Activated naive CD8-positive, alpha-beta T cell treated with anti-CD3 and anti-CD28 coated beads, Interleukin-2, amount 10 ng/mL, durations not matched to agents 7 days and 5 days (primary cell): ENCODE measurements around the gene PLEKHG4. TPM values are rescaled to one million over a fixed set of nuclear protein-coding genes. Genes with fewer than 3 reads are reported as not detected.

Experiments
- ATAC-seq: fragments of 150-1000 bp; cut with Tn5 transposase; one replicate; pipeline ENCODE4 v1.10.0; 2021; ENCODE audit warnings: low read depth, moderate library complexity
- POLR2A ChIA-PET: fragments of 350-600 bp; sonication (Branson Sonifier 250); formaldehyde crosslinking; loops from one replicate; lab custom pipeline; 2021; ENCODE audit warnings: antibody characterized with exemption; lab: Charles Lee
- DNase-seq: peaks from one replicate; pipeline ENCODE4 v3.0.0; 2021
- H3K27ac Mint-ChIP-seq: one replicate; pipeline ENCODE4 v1.8.0; 2022; ENCODE audit warnings: mild to moderate bottlenecking, mixed read lengths
- H3K27me3 Mint-ChIP-seq: one replicate; pipeline ENCODE4 v1.8.0; 2022; ENCODE audit warnings: mild to moderate bottlenecking, moderate library complexity, mixed read lengths
- H3K36me3 Mint-ChIP-seq: one replicate; pipeline ENCODE4 v1.8.0; 2021; ENCODE audit warnings: mild to moderate bottlenecking, mixed read lengths
- H3K4me1 Mint-ChIP-seq: one replicate; pipeline ENCODE4 v1.8.0; 2021; ENCODE audit warnings: mixed read lengths
- H3K4me3 Mint-ChIP-seq: one replicate; pipeline ENCODE4 v1.8.0; 2022; ENCODE audit warnings: mild to moderate bottlenecking, moderate library complexity, mixed read lengths
- H3K9me3 Mint-ChIP-seq: one replicate; pipeline ENCODE4 v1.8.0; 2021; ENCODE audit warnings: mixed read lengths
- total RNA-seq, 2 experiments: library from RNA; stranded (reverse); gene quantifications; one replicate each; pipeline ENCODE4 v1.2.3, GENCODE V29; 2021

PLEKHG4 gene, protein sequence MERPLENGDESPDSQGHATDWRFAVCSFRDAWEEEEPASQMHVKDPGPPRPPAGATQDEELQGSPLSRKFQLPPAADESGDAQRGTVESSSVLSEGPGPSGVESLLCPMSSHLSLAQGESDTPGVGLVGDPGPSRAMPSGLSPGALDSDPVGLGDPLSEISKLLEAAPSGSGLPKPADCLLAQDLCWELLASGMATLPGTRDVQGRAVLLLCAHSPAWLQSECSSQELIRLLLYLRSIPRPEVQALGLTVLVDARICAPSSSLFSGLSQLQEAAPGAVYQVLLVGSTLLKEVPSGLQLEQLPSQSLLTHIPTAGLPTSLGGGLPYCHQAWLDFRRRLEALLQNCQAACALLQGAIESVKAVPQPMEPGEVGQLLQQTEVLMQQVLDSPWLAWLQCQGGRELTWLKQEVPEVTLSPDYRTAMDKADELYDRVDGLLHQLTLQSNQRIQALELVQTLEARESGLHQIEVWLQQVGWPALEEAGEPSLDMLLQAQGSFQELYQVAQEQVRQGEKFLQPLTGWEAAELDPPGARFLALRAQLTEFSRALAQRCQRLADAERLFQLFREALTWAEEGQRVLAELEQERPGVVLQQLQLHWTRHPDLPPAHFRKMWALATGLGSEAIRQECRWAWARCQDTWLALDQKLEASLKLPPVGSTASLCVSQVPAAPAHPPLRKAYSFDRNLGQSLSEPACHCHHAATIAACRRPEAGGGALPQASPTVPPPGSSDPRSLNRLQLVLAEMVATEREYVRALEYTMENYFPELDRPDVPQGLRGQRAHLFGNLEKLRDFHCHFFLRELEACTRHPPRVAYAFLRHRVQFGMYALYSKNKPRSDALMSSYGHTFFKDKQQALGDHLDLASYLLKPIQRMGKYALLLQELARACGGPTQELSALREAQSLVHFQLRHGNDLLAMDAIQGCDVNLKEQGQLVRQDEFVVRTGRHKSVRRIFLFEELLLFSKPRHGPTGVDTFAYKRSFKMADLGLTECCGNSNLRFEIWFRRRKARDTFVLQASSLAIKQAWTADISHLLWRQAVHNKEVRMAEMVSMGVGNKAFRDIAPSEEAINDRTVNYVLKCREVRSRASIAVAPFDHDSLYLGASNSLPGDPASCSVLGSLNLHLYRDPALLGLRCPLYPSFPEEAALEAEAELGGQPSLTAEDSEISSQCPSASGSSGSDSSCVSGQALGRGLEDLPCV
- 10 to 100 TPM; 15.7 to 18.2 TPM for total RNA-seq

DNA sequence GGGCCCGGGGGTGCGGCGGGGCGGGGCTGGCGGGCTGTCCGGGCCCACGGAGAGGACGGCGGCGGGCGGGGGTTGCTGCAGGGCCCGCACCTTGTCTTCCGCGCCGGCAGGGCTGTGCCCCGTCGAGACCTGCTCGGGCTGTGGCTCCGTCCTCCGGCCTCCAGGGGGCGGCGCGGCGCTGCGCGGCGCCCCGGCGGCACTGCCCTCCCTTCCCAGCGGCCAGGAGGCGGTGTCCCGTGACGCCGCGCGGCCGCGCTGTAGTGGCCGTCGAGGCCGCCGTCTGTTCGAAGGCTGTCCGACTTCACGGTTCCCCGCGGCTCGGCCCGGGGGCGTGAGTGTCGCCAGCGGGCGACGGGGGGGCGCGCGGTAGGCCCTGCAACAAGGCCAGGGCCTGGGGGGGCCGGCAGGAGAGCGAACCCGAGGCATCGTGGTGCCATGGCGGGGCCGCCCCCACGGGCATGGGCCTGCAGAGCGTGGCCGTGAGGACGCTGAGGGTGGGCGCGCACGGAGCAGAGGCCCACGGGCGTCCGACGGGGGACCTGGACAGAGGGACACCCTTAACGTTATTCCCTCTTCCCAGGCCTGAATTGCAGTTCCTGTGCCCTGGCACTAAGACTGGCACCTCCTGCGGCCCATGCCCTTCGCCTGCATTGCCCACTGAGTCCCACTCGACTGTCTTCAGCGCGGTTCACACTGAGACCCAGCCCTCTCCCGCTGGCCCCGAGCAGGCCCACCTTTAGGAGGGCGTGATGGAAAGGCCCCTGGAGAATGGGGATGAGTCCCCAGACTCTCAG, at the start of gene PLEKHG4:
TSS of gene PLEKHG4 (plus strand) at position 237 of the 794 bp plus-strand sequence. CDS start at position 750, 513 bp downstream.
- no peaks in the 10 kb centered on the region for H3K27me3 Mint-ChIP-seq
- peak; percentile 96 for ATAC-seq
- H3K27ac Mint-ChIP-seq = peak within 1 kb of the TSS; percentile 81
- peak within 1 kb of the TSS; percentile 88 for H3K4me3 Mint-ChIP-seq
- POLR2A ChIA-PET = interaction anchor here (1.0 to 1.8 kb wide), 4 partner anchors 10 to 35 kb away, joined by 3 to 6 read pairs (median 4); partner anchors contain the start of gene FHOD1
- no peaks in the 10 kb centered on the region for H3K9me3 Mint-ChIP-seq
- H3K36me3 Mint-ChIP-seq = peaks cover 6% of the 10 kb centered on the region
- peaks cover 12% of the 10 kb centered on the region for H3K4me1 Mint-ChIP-seq
- peak; percentile 88 for DNase-seq

DNA sequence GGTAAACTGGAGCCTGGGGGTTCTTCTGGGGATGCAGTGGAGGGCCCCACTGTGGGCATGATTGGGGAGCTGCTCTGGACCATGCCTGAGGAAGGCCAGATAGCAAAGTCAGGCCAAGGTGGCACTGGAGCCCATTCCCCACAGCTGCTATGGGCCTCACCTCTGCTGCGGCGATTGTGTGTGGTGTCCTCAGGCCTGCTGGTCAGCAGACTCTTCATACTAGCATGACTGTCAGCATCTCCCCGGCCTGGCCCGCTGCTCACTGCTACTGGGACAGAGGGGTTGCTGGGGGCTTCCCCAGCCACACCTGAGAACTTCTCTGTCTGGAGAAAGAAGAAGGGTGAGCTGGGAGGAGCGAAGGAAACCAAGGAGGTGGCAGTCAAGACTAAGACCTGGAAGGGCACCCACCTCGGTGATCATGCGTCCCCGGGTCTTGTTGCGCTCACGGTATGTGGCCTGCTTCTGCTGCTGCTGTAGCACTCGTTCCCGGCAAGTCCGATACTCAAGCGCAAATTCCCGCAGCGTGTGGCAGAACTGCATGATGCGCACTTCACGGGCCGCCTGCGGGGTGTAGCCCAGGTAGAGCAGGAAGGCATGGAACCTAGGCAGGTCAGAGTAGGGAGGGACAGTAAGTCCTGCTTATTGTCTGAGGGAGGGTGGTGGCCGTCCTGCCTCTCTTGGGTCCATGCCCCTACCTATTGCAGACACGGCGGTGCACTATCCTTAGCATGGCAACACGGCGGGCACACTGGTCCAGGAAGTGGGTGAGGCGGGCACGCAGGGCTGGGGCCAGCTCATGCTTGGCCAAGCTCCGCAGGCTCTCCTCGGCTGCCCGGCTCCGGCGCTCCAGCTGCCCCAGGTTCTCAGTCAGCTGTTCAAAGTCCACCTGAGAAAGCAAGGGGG, 49.2 kb upstream of the PLEKHG4 start:
- no peak for ATAC-seq
- H3K36me3 Mint-ChIP-seq = peaks cover 11% of the 10 kb centered on the region
- no peak for DNase-seq
- H3K4me3 Mint-ChIP-seq = no peak overlapping the region
- H3K27me3 Mint-ChIP-seq = no peaks in the 10 kb centered on the region
- POLR2A ChIA-PET = interaction anchor here (10.3 kb wide), 1 partner anchor 16 kb away, joined by 130 read pairs; the partner anchor contains the start of genes FHOD1 and SLC9A5
- H3K4me1 Mint-ChIP-seq = peaks cover 20% of the 10 kb centered on the region
- no peaks in the 10 kb centered on the region for H3K9me3 Mint-ChIP-seq
- H3K27ac Mint-ChIP-seq = no peak overlapping the region

DNA sequence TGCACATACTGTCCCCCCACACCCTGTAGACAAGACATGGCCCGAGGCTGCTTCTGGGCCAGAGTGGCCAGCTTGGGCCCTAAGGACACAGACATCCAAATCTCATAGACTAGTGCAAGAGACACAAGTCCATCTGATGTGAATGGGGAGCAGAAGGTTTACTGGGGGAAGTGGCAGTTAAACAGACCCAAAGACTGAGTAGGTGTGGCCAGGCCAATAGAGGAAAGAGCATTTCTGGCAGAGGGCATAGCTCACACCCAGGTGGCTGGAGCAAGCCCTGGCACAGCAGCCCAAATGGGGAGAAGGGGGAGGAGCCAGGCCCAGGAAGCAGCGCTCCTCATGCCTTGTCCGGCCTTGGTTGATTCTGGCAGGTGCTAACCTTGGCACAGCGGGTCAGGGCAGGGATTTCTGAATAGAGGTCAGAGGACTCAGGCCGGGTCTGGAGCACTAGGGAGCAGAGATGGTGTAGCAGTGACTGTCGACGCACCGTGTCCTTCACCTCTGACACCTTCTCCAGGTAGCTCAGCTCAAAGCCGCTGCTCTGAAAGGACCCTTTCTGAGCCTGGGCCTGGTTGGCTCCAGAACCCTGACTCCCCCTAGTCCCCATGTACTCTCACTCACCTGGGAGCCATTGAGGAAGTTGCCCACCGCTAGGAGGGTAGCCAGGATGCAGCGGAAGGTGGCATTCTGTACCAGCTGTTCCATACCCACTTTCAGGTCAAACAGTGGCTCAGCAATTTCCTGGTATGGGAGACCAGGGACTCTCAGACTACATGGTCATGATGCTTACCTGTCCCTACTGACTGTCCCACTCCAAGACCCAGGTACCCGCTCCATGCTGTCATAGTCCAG, 48.3 kb upstream of the PLEKHG4 start:
- no peak overlapping the region for H3K4me3 Mint-ChIP-seq
- POLR2A ChIA-PET = interaction anchor here (10.3 kb wide), 1 partner anchor 15 kb away, joined by 130 read pairs; the partner anchor contains the start of genes FHOD1 and SLC9A5
- peak overlapping the region; percentile 14 for H3K27ac Mint-ChIP-seq
- no peaks in the 10 kb centered on the region for H3K9me3 Mint-ChIP-seq
- peaks cover 12% of the 10 kb centered on the region for H3K4me1 Mint-ChIP-seq
- DNase-seq (no peak), ATAC-seq (no peak)
- no peaks in the 10 kb centered on the region for H3K27me3 Mint-ChIP-seq
- H3K36me3 Mint-ChIP-seq = peaks cover 12% of the 10 kb centered on the region

DNA sequence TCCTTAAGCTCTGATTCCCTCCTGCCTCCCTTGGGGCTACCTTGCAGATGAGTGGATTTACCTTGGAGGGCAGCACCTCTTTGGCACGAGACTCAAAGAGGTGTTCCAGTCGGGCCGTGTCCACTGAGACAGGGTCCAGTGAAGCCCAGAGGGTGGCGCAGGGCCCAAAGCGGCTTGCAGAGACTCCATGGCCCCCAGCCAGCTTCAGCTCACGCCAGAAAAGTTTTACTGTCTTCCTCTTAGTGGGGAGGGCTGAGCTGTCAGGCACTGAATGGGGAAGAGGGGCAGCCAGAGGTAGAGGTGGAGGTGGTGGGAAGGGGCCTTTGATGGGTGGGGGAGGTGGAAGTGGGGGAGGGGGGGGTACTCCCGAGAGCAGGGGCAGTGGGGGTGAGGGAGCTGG, 45.7 kb upstream of the PLEKHG4 start:
- Mint-ChIP-seq H3K9me3 (no peaks in the 10 kb centered on the region), H3K27me3 (no peaks in the 10 kb centered on the region), H3K27ac (no peak overlapping the region), H3K4me3 (no peak overlapping the region), H3K36me3 (peaks cover 24% of the 10 kb centered on the region), H3K4me1 (peaks cover 12% of the 10 kb centered on the region)
- POLR2A ChIA-PET = interaction anchor here (1.1 to 3.6 kb wide), 2 partner anchors 11 to 14 kb away, joined by 3 to 17 read pairs; partner anchors contain the start of gene FHOD1
- ATAC-seq (no peak), DNase-seq (no peak)

DNA sequence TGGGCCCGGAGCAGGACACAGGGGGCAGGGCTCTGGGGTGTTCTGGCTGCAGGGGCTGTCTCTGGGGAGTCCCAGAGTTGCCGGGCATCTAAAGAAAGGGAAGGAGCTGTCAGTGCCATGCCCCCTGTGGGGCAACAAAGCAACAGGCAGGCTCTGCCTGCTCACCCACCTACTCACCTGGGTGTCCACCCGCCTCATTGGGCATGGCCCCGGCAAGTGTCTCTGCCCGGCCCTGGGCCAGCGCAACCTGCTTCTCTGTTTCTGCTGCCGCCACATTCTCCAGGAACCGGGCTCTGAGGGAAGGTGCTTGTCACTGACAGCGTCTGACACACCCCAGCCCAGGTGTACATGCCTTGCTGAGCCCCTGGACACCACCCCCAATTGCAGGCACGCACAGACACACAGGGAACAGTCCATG, 45.1 kb upstream of the PLEKHG4 start:
- no peak overlapping the region for H3K4me3 Mint-ChIP-seq
- H3K27ac Mint-ChIP-seq = no peak overlapping the region
- H3K4me1 Mint-ChIP-seq = peaks cover 12% of the 10 kb centered on the region
- no peaks in the 10 kb centered on the region for H3K27me3 Mint-ChIP-seq
- DNase-seq (no peak), ATAC-seq (no peak)
- H3K9me3 Mint-ChIP-seq = no peaks in the 10 kb centered on the region
- peaks cover 24% of the 10 kb centered on the region for H3K36me3 Mint-ChIP-seq
- POLR2A ChIA-PET = interaction anchor here (1.1 to 3.6 kb wide), 2 partner anchors 10 to 13 kb away, joined by 3 to 17 read pairs; partner anchors contain the start of gene FHOD1

DNA sequence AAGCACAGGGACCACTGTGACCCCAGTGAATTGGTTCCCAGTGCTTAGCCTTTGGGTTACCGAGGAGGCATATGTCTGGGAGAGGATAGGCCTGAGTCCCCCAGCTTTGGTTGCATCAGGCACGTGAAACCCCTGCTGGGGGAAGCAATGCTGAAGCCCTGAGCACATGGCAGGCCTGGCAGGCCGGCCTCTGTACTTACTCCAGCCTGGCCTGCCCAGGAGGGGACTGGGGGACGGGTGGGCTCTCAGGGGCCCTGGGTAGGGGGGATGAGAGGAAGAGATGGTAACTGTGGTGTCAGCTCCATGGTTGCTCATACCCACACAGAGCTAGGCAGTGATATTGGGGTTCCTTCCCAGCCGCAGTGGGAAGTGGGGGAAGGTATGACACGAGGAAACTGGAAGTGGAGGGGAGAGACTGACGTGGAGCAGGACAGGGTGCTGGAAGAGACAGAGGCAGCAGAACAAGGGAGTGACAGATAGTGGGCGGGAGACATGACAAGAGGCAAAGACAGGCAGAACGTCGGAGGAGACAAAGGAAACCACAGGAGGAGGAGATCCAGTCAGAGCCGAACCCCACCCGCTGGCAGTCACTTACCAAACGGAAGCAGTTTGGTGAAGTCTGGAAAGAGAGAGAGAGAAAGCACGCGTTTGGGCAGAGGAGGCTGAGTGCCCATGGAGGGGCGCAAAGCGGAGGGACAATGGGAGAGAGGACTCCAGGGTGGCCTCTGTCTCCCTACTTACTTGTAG, 43.3 kb upstream of the PLEKHG4 start:
- Mint-ChIP-seq H3K4me3 (no peak overlapping the region), H3K4me1 (peaks cover 15% of the 10 kb centered on the region), H3K27me3 (no peaks in the 10 kb centered on the region), H3K27ac (peak overlapping the region; percentile 44), H3K36me3 (peaks cover 24% of the 10 kb centered on the region), H3K9me3 (no peaks in the 10 kb centered on the region)
- POLR2A ChIA-PET = interaction anchor here (1.0 to 3.6 kb wide), 3 partner anchors 9 to 12 kb away, joined by 3 to 17 read pairs (median 3); partner anchors contain the start of genes FHOD1 and TMEM208
- peak; percentile 12 for ATAC-seq
- no peak for DNase-seq

DNA sequence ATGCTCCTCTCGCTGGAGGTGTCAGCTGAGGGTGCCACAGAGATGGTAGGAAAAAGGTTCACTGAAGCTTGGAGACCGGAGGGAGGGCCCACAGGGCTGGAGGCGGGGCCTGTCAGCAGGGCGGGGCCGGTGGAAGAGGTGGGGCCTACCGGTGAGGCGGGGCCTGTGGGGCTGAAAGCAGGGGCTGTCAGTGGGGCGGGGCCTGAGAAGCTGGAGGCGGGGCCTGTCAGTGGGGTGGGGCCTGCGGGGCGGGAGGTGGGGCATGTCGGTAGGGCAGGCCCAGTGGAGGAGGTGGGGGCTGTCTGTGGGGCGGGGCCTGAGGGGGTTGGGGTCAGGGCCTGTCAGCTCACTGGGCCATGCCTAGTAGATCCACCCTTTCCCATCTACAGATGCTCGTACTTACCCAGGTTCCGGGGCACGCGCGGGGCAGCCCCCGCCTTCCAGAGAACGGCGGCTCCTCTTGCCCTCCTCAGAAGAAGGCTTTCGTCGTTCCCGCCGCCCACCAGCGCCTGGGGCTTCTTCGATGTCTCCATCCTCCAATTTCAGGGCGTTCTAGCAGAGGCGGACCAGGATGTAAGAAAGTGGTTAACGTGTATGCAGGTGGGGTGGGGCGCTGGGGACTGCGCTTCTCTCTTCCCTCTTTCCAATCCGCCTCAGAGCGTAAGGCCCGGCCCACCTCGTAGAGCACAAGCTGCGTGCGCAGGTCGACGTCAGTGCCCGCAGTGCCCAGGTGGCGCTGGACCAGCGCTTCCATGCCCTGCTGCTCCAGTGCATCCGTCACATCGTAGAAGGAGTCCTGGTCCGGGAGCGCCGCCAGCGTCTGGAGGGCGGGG, 42.6 kb upstream of the PLEKHG4 start:
- Mint-ChIP-seq H3K27ac (peak overlapping the region; percentile 44), H3K9me3 (no peaks in the 10 kb centered on the region), H3K27me3 (no peaks in the 10 kb centered on the region), H3K36me3 (peaks cover 26% of the 10 kb centered on the region), H3K4me1 (peaks cover 20% of the 10 kb centered on the region), H3K4me3 (no peak overlapping the region)
- ATAC-seq (peak; percentile 72), DNase-seq (peak; percentile 83)
- POLR2A ChIA-PET = interaction anchor here (0.6 to 3.6 kb wide), 4 partner anchors 8 to 27 kb away, joined by 3 to 17 read pairs (median 9); partner anchors contain the start of genes FHOD1 and TMEM208

DNA sequence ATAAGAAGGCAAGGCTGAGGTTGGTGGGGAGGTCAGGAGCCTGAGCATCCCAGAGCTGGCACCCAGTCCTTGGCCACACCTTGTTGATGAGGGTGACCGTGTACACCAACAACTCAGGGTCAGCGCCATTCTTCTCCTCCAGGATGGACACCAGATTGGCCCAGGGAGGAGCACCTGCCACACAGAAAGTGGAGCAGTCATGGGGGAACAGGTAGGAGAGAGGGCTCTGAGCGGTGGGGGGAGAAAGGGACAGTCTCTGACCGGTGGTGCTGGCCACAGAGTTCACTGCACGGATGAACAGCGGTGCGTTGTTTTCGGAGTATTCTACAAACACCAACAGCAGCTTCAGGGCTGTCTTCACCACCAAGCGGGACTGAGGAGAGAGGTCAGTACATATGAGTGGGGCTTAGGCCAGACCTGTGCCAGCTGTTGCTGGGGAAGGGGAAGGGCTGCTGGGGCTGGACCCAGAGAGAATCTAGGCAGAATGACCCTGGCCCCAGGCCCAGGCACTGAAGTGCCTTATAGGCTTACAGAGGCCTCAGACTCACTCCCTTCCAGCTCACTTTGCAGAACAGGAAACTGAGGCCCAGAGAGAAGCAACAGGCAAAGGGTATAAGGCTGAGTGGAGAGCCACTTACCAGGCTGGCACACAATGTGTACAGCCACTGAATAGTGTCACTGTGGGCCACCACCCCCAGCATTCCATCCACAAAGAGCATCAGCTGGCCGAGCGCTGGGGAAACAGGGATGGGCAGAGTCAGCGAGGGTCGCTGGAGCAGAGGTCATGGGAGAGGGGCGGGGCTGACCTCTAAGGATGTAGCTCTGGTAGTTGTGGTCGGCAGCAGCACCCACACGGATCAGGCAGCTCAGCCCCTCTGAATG, 41.7 kb upstream of the PLEKHG4 start:
- POLR2A ChIA-PET = interaction anchor here (1.2 to 3.2 kb wide), 2 partner anchors 11 to 28 kb away, joined by 3 to 14 read pairs; partner anchors contain the start of gene TMEM208
- no peak overlapping the region for H3K27ac Mint-ChIP-seq
- no peak for ATAC-seq
- no peak overlapping the region for H3K4me3 Mint-ChIP-seq
- H3K36me3 Mint-ChIP-seq = peaks cover 24% of the 10 kb centered on the region
- peaks cover 24% of the 10 kb centered on the region for H3K4me1 Mint-ChIP-seq
- H3K27me3 Mint-ChIP-seq = no peaks in the 10 kb centered on the region
- no peak for DNase-seq
- H3K9me3 Mint-ChIP-seq = no peaks in the 10 kb centered on the region

DNA sequence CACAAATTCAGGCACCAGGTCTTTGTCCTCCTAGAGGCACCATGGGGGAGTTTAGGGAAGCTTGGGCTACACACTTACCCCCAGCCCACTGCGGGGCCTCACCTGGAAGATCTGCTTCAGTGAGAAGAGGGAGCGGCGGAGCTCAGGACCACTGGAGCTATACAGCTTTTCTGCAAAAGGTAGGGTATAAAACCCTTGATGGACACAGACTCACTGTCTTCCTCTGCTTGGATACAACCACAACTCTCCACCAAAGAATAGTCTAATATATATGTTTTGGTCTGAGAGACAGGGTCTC, 41.1 kb upstream of the PLEKHG4 start:
- POLR2A ChIA-PET = interaction anchor here (3.2 kb wide), 1 partner anchor 11 kb away, joined by 14 read pairs; the partner anchor contains the start of gene TMEM208
- peaks cover 25% of the 10 kb centered on the region for H3K36me3 Mint-ChIP-seq
- no peaks in the 10 kb centered on the region for H3K9me3 Mint-ChIP-seq
- no peak overlapping the region for H3K27ac Mint-ChIP-seq
- no peaks in the 10 kb centered on the region for H3K27me3 Mint-ChIP-seq
- ATAC-seq = no peak
- H3K4me3 Mint-ChIP-seq = no peak overlapping the region
- DNase-seq = no peak
- peaks cover 25% of the 10 kb centered on the region for H3K4me1 Mint-ChIP-seq
